ENCODE measurements around the gene B4GALNT4. TPM values are rescaled to one million over a fixed set of nuclear protein-coding genes. Genes with fewer than 3 reads are reported as not detected.
"Not testable (repeated sequence)": the region's sequence is repeated elsewhere in the genome, so short reads cannot be mapped to it uniquely, and the experiment has no call there.

Gene B4GALNT4
- polyA plus RNA-seq, 6 donors from 2014 or later, result not detected

DNA sequence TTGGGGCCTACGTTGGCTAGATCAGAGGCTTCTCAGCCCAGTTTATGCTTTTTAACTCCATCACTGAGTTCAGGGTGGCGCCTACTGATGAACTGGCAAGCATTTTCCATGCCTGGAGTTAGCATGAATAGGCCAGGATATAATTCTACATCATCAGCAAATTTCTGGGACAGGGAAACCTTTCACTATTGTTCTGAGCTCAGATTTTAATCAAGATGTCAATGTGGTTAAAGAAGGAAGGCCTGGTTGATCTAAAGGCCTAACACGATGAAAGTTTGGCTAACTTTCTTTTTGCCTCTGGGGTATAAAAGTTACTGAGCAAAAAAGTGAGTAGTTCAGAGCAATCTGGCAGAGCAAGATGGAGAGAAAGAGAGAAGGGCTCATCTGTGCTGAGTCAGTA, 27.0 kb upstream of the B4GALNT4 start:
- Mint-ChIP-seq H3K4me1 (peaks cover 14 to 33% (median 22%) of the 10 kb centered on the region in 3 donors), H3K27ac (no peak overlapping the region), H3K27me3 (no peaks in the 10 kb centered on the region), H3K9me3 (peaks cover 0 to 7% (median 2%) of the 10 kb centered on the region in 7 donors), H3K36me3 (peaks cover 0 to 7% of the 10 kb centered on the region in 2 donors), H3K4me3 (peak overlapping the region in 2 of 8 donors; percentile 25 to 61)
- DNase-seq (no peak), ATAC-seq (ENCODE audit: low read depth in 2 of 2) (no peak)

DNA sequence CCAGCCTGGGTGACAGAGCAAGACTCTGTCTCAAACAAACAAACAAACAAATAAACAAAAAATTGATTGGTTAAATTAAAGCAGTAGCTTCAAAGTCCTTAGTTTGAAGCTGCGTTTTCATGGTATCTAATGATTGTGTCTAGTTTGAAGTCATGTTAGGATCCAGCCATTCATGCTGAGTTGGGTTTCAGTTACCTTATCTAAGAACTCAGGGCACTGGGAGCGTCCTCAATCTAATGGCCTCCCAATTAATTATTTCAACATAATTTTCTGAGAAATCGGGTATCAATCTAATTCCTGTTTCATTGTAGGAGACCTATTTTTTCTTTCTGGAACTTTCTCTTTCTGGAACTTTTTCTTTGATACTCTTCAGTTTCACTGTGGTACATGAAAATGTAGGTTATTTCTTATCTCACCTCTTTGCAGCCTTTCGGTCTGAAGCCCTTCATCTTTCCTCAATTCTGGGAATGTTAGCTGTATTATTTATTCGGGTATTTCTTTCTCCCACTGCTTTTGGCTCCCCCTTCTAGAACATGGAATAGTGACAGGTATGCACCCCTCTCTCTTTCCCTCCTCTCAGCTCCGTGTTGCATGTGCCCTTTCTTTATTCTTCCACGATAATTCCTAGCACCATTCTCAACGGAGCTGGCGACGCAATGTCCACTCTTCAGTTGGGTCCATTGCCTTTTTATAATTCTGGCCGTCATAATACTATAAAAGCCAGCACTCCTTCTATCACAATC, 24.3 kb upstream of the B4GALNT4 start:
- no peak for ATAC-seq (ENCODE audit: low read depth in 2 of 2)
- no peak overlapping the region for H3K4me3 Mint-ChIP-seq
- H3K9me3 Mint-ChIP-seq, result peaks cover 0 to 7% (median 2%) of the 10 kb centered on the region in 7 donors
- peaks cover 0 to 7% of the 10 kb centered on the region in 2 donors for H3K36me3 Mint-ChIP-seq
- peak overlapping the region in 1 of 6 donors; percentile 65 for H3K27ac Mint-ChIP-seq
- peaks cover 14 to 35% (median 22%) of the 10 kb centered on the region in 3 donors for H3K4me1 Mint-ChIP-seq
- no peak for DNase-seq
- H3K27me3 Mint-ChIP-seq, result no peaks in the 10 kb centered on the region

DNA sequence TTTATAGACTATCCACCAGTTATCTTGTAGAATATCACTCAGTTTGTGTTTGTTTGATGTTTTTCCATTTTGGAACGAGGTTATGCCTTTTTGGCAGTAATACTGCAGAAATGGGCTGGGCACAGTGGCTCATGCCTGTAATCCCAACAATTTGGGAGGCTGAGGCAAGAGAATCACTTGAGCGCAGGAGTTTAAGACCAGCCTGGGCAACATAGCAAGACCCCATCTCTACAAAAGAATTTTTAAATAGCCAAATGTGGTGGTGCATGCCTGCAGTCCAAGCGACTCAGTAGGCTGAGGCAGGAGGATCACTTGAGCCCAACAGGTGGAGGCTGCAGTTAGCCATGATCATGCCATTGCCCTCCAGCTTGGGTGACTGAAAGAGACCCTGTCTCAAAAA, 22.8 kb upstream of the B4GALNT4 start:
- no peak overlapping the region for H3K4me3 Mint-ChIP-seq
- H3K36me3 Mint-ChIP-seq, result no peaks in the 10 kb centered on the region
- ATAC-seq (ENCODE audit: low read depth in 2 of 2) (no peak), DNase-seq (no peak)
- peak overlapping the region in 2 of 6 donors; percentile 28 to 49 for H3K27ac Mint-ChIP-seq
- peaks cover 9 to 31% (median 20%) of the 10 kb centered on the region in 3 donors for H3K4me1 Mint-ChIP-seq
- H3K9me3 Mint-ChIP-seq, result peaks cover 0 to 2% (median 0%) of the 10 kb centered on the region in 7 donors
- H3K27me3 Mint-ChIP-seq, result no peaks in the 10 kb centered on the region

DNA sequence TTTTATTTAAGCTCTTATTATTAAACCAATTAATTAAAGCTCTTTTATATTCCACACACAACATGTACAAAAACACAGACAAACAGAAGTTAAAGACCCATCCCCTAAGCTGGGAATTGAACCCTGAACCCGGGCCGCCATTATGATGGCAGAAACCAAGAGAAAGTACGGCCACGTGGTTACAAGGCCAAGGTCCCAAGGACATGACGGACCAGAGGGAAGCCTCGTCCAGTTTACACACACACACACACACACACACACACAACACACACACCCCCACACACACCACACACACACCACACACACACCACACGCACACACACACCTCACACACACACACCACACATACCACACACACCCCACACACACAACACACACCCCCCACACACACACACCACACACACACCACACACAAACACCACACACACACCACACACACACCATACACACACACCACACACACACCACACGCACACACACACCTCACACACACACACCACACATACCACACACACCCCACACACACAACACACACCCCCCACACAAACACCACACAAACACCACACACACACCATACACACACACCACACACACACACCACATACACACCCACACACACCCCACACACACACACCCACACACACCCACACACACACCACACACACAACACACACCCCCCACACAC, 19.9 kb upstream of the B4GALNT4 start:
- not testable (repeated sequence) for ATAC-seq (ENCODE audit: low read depth in 2 of 2); DNase-seq; H3K9me3 Mint-ChIP-seq; H3K27me3 Mint-ChIP-seq; H3K4me3 Mint-ChIP-seq; H3K36me3 Mint-ChIP-seq
- peaks cover 11 to 31% (median 24%) of the 10 kb centered on the region in 3 donors for H3K4me1 Mint-ChIP-seq
- H3K27ac Mint-ChIP-seq, result peak overlapping the region in 1 of 6 donors; percentile 87

DNA sequence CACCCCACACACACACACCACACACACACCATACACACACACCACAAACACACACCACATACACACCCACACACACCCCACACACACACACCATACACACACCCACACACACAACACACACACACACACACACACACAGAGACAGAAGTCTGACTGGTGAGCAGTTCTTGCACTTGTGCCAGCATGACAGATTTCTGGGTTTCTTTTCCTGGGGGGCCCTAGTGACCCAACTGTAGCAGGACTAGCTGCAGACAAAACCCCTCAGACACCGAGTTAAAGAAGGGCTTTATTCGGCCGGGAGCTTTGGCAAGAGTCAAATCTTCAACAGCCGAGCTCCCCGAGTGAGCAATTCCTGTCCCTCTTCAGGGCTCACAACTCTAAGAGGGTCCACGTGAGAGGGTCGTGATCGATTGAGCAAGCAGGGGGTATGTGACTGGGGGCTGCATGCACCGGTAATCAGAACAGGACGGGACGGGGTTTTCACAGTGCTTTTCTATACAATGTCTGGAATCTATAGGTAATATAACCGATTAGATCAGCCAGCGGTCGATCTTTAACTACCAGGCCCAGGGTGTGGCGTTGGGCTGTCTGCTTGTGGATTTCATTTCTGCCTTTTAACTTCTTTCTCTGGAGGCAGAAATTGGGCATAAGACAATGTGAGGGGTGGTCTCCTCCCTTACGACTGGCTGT, 19.1 kb upstream of the B4GALNT4 start:
- Mint-ChIP-seq H3K27ac (peak overlapping the region in 1 of 6 donors; percentile 32), H3K4me1 (peaks cover 13 to 39% (median 27%) of the 10 kb centered on the region in 3 donors), H3K4me3 (peak overlapping the region in 1 of 8 donors; percentile 56)
- H3K27me3 Mint-ChIP-seq; H3K9me3 Mint-ChIP-seq; ATAC-seq (ENCODE audit: low read depth in 2 of 2); H3K36me3 Mint-ChIP-seq; DNase-seq: not testable (repeated sequence)

DNA sequence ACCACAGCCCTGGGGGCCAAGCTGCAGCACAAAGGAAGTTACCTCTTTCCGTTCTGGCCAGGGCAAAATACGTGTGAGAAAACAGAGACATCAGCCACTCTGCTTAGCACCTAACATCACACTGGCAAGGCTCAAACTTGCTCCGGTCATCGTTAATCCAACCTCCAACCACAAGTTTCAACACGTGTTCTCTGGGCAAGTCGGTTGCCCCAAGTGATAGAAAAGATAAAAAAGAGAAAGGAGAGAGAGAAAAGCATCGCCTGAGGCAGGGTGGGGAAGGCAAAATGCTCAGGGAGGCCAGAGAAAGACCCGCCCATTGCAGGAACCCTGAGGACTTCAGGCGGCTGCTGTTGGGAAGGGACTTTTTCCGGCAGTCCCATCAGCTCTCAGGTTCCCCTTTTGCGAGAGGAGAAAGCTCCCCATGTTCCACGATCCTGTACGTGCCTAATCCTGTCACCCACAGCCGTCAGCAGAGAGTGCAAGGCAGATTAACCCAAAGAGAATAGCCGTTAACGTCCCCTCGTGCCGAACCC, 18.5 kb upstream of the B4GALNT4 start:
- Mint-ChIP-seq H3K4me3 (peak overlapping the region in 2 of 8 donors; percentile 47 to 56), H3K27me3 (no peaks in the 10 kb centered on the region), H3K27ac (peak overlapping the region in 2 of 6 donors; percentile 32 to 77), H3K36me3 (no peaks in the 10 kb centered on the region), H3K4me1 (peaks cover 15 to 43% (median 29%) of the 10 kb centered on the region in 3 donors), H3K9me3 (peaks cover 0 to 2% (median 0%) of the 10 kb centered on the region in 7 donors)
- ATAC-seq (ENCODE audit: low read depth in 2 of 2) (no peak), DNase-seq (no peak)

DNA sequence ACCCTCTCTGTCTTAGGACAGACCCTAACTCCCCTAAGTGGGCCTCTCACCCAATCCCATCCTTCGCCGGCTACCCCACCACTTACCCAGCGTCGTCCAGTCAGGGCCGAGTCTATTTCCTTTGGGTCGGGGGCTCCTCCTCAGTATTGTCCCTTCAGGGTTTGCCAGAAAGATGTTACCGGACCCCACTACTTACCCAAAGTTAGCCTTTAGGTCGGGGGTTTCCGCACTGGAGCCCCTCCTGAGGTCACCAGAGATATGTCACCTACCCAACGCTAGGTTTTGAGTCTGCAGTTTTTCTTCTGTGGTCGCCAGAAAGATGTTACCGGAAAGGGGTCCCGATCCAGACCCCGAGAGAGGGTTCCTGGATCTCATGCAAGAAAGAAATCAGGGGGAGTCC, 17.9 kb upstream of the B4GALNT4 start:
- H3K4me3 Mint-ChIP-seq, result no peak overlapping the region
- H3K27ac Mint-ChIP-seq, result peak overlapping the region in 1 of 6 donors; percentile 40
- peaks cover 0 to 2% (median 0%) of the 10 kb centered on the region in 7 donors for H3K9me3 Mint-ChIP-seq
- no peak for DNase-seq
- ATAC-seq (ENCODE audit: low read depth in 2 of 2), result no peak
- H3K27me3 Mint-ChIP-seq, result no peaks in the 10 kb centered on the region
- H3K4me1 Mint-ChIP-seq, result peaks cover 15 to 43% (median 29%) of the 10 kb centered on the region in 3 donors
- H3K36me3 Mint-ChIP-seq, result no peaks in the 10 kb centered on the region

DNA sequence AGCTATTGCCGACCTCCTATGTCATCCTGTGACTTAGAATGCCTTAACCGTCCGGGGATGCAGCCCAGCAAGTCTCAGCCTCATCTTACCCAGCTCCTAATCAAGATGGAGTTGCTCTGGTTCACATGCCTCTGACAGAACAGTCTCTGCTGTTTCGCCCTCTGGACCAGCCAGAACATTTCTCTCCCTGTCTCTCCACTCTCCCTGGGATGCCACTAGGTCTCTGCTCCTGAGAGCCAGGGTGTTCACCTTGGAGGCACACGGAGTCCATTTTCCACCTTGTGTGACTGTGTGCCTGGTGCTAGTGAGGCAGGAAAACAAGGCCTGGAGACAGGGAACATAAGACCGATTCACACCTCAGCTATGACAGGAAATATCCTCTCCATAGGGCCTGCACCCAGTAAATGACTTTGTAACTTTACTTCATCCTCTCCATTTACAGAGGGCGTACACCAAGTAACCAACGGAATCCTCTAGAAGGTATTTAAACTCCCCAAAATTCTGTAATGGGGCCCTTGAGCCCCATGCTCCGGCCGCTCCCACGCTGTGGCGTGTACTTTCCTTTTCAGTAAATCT, 16.8 kb upstream of the B4GALNT4 start:
- Mint-ChIP-seq H3K9me3 (peaks cover 0 to 2% (median 0%) of the 10 kb centered on the region in 7 donors), H3K36me3 (no peaks in the 10 kb centered on the region), H3K4me1 (peaks cover 15 to 43% (median 29%) of the 10 kb centered on the region in 3 donors), H3K4me3 (no peak overlapping the region), H3K27ac (peak overlapping the region in 3 of 6 donors; percentile 60 to 88 (median 83)), H3K27me3 (no peaks in the 10 kb centered on the region)
- no peak for DNase-seq
- no peak for ATAC-seq (ENCODE audit: low read depth in 2 of 2)

DNA sequence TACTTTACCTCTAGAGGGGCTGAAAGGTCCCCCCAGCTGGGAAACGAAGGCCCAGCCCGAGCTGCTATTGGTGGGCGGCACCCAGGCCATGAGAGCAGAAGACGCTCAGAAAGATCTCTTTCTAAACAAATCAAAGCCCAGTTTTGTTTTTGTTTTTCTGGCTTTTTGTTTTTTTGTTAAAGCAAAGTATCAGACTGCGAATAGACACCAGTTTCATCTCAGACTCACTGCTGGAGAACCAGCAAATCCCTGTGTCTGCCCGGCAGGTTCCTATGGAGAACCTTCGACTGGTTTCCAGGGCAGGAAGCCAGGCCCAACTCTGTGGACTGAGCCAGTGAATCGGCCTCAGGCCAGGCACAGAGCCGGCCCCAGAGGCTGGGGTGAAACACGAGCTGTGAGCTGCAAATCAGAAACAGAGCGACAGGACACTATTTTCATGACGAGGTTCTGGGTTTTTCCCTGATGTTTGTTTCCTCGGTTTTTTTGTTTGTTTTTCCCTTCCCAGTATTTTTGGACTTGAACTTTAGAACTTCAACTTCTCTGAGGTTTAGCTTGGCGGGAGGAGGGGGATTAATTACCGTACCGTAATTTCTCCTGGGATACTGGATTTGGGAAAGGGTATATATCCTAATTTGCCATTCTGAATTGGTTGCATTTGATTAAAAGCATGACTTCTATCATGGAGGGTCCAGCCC, 16.0 kb upstream of the B4GALNT4 start:
- DNase-seq, result no peak
- H3K36me3 Mint-ChIP-seq, result no peaks in the 10 kb centered on the region
- peaks cover 15 to 42% (median 29%) of the 10 kb centered on the region in 3 donors for H3K4me1 Mint-ChIP-seq
- H3K27me3 Mint-ChIP-seq, result no peaks in the 10 kb centered on the region
- H3K4me3 Mint-ChIP-seq, result peak overlapping the region in 2 of 8 donors; percentile 44 to 82
- H3K9me3 Mint-ChIP-seq, result peaks cover 0 to 2% (median 0%) of the 10 kb centered on the region in 7 donors
- no peak for ATAC-seq (ENCODE audit: low read depth in 2 of 2)
- H3K27ac Mint-ChIP-seq, result peak overlapping the region in 5 of 6 donors; percentile 39 to 98 (median 83)

DNA sequence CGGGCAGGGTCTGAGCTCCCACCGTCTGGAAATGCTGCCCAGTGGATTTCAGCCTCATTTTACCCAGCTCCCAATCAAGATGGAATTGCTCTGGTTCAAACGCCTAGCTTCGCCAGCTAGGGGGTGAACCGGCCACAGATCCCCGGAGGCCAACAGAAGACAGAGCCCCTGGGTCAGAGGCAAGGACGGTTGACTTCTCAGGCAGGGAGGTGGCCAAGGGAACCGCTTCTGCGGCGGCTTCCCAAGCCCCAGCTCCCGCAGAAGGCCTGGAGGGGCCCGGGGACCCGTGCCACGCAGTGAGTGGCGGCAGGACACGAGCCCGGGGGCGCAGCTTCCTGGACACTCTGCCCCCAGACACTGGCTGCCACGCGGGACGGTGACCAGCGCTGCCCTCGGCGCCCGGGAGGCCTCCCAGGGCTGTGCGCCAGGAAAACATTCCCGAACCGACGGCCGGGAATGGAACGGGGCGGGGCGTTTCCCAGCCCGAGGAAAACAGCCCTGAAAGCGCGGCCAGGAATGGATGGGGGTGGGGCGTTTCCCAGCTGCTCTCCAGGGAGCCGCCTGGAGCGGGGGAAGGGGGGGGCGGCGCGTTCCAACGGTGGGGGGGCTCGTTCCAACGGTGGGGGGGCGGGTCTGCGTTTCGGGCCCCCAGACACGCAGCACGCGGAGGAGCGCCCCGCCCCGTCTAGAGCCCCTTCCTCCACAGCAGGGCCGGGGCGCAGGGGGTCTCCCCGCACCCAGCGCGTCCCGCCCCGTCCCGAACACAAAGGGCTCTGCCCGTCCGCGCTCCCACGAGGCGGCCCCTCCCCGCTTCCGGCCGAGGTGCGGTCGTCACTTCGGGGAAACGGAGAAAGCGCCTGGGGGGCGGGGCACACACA, 13.5 kb upstream of the B4GALNT4 start:
- Mint-ChIP-seq H3K27ac (peak overlapping the region; percentile 82 to 98 (median 94)), H3K27me3 (peaks cover 0 to 13% (median 7%) of the 10 kb centered on the region in 3 donors), H3K9me3 (peaks cover 0 to 2% (median 0%) of the 10 kb centered on the region in 7 donors), H3K4me3 (peak overlapping the region in 7 of 8 donors; percentile 68 to 88 (median 82)), H3K4me1 (peaks cover 12 to 33% (median 26%) of the 10 kb centered on the region in 3 donors), H3K36me3 (no peaks in the 10 kb centered on the region)
- peak; percentile 74 to 77 for ATAC-seq (ENCODE audit: low read depth in 2 of 2)
- DNase-seq, result peak; percentile 80

DNA sequence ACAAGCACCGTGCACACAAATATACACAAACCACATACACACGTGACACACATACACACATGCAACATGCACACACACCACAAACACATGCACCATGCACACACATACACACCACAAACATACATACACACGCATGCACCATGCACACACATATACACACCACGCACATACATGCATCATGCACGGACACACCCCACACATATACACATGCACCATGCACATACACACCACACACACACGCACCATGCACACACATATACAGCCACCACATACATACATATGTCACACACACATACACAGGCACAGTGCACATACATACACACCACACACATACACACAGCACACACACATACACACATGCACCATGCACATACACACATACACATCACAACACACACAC, 12.7 kb upstream of the B4GALNT4 start:
- ATAC-seq (ENCODE audit: low read depth in 2 of 2) (no peak), DNase-seq (no peak)
- H3K27me3 Mint-ChIP-seq, result peaks cover 0 to 13% (median 7%) of the 10 kb centered on the region in 3 donors
- H3K36me3 Mint-ChIP-seq, result no peaks in the 10 kb centered on the region
- H3K9me3 Mint-ChIP-seq, result peaks cover 0 to 5% (median 4%) of the 10 kb centered on the region in 7 donors
- peaks cover 9 to 30% (median 18%) of the 10 kb centered on the region in 3 donors for H3K4me1 Mint-ChIP-seq
- no peak overlapping the region for H3K4me3 Mint-ChIP-seq
- no peak overlapping the region for H3K27ac Mint-ChIP-seq

Measured in naive B cell (primary cell).